ENCODE data around the gene SYT14.
"Not testable (repeated sequence)": the region's sequence is repeated elsewhere in the genome, so short reads cannot be mapped to it uniquely, and the experiment has no call there.

SYT14 gene

DNA sequence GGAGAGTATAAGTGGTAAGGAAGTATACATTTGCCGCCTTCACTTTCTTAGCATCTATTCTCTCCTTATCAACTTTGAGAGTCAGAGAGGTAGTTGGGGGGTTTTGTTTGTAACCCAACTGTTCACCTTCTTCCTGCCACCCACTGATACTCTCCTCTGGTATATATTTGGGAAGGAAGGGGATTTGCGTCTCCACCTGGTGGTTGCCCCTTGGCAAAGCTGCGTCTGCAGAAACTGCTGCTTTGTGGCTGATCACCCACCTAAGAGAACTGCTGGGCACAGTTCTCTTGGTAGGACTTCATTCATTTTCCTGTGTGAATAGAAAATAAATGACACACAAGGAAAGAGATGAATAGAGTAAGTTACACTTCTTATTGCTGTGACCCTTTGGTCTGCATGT, 87.0 kb downstream of the SYT14 start:
- TF ChIP-seq POLR2A (IDR thresholded peaks at IDR 0.05; ENCODE audit: low read depth, low read length): no peak
- no peak for DNase-seq (ENCODE audit: insufficient read length, low spot score)
- FAIRE-seq: peak; percentile 57

DNA sequence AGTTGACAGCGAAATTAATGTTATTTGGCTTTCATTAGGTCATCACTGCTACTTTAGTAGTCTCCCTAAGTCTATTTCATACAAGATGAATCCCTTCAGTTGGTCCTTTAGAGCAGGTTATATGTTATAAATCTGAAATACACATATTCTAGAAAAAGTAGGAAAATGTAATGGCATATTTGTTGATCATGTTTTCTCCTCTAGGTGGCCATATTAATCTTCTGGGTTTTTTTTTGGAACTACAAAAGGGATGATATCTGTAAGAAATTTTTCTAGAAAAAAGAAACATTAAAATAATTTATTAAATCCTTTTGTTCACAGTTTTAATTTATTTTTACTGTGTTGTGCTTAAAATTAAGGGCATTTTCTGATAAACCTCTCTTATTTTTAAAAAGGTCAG, 87.9 kb downstream of the SYT14 start:
- TF ChIP-seq POLR2A (IDR thresholded peaks at IDR 0.05; ENCODE audit: low read depth, low read length): no peak
- peak; percentile 30 for FAIRE-seq
- DNase-seq (ENCODE audit: insufficient read length, low spot score): no peak

DNA sequence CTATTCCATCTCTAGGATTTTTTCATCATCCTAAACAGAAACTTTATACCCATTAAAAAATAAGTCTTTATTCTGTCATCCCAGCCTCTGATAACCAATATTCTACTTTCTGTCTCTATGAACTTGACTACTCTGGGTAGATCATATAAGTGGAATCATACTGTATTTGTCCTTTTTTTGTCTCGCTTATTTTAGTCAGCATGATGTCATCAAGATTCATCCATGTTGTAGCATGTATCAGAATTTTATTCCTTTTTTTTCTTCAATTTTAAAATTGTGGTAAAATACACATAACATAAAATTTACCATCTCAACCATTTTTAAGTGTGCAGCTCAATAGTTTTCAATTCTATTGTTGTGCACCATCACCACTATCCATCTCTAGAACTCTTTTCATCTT, 90.0 kb downstream of the SYT14 start:
- no peak for TF ChIP-seq POLR2A (IDR thresholded peaks at IDR 0.05; ENCODE audit: low read depth, low read length)
- FAIRE-seq: no peak
- DNase-seq (ENCODE audit: insufficient read length, low spot score): no peak

DNA sequence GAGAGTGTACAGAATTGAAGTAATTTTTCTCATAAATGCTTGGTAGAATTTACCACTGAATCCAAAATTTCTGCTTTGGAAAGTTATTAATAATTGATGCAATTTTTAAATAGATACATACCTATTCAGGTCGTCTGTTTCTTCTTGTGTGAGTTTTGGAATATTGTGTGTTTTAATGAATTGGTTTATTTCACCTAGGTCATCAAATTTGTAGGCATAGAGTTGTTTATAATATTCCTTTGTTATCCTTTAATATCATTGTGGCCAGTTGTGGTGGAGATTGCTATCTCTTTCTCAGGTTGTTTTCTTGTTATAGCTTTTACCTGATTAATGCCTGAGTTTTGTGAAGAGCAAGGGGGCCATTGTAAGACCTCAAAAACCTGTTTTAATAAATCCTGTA, 93.5 kb downstream of the SYT14 start:
- TF ChIP-seq POLR2A (IDR thresholded peaks at IDR 0.05; ENCODE audit: low read depth, low read length): no peak
- DNase-seq (ENCODE audit: insufficient read length, low spot score): no peak
- FAIRE-seq: no peak

DNA sequence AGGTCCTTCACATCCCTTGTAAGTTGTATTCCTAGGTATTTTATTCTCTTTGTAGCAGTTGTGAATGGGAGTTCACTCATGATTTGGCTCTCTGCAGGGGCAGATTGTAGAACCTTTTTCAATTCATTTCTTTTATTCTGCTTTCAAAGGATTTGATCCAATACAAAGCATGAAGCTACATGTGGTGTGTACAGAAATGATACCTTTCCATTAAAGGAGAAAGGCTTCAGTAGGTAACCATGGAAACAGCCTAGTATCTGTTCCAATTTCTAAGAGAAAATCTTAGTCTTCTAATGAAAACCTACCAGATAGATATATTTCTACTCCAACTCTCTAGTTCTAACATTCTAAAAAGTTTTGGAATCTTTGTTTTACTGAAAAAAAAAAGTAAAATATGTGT, 105.0 kb downstream of the SYT14 start:
- FAIRE-seq: no peak
- TF ChIP-seq POLR2A (IDR thresholded peaks at IDR 0.05; ENCODE audit: low read depth, low read length): no peak
- DNase-seq (ENCODE audit: insufficient read length, low spot score): no peak

DNA sequence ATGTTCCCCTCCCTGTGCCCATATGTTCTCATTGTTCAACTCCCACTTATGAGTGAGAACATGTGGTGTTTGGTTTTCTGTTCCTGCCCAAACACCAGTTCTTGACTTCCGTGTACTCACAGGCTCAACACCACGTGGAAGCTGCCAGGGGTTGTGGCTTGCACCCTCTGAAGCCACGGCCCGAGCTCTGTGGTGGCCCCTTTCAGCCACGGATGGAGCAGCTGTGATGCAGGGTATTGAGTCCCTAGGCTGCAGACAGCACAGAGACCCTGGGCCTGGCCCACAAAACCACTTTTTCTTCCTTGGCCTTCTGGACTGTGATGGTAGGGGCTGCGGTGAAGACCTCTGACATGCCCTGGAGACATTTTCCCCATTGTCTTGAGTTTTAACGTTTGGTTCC, 111.6 kb downstream of the SYT14 start:
- FAIRE-seq (no peak), DNase-seq (ENCODE audit: insufficient read length, low spot score) (no peak)
- TF ChIP-seq POLR2A (IDR thresholded peaks at IDR 0.05; ENCODE audit: low read depth, low read length): no peak

DNA sequence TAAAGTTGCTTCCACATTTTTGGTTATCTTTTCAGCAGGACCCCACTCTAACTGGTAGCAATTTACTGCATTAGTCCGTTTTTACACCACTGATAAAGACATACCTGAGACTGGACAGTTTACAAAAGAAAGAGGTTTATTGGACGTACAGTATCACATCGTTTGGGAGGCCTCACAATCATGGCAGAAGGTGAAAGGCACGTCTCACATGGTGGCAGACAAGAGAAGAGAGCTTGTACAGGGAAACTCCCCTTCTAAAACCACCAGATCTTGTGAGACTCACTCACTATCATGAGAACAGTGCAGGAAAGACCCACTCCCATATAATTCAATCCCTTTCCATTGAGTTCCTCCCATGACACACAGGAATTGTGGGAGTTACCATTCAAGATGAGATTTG, 112.5 kb downstream of the SYT14 start:
- FAIRE-seq; DNase-seq (ENCODE audit: insufficient read length, low spot score): not testable (repeated sequence)

DNA sequence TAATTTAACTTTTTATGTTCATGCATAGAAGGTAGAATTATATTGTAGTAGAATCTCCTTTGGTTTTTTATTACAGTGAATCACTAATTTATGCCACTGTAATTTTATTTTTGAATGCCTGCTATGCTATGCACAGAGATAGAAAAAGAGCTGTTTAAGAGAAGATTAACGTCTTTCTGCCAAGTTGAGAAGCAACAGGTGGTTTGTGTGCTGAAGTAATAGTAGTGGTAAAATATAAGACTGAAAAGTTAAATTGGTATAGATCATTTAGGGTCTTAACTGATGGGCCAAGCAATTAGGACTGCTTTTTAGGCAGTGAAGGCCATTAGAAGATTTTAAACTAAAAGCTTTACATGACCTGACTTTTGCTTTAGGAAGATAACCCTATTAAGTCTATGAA, 115.1 kb downstream of the SYT14 start:
- no peak for FAIRE-seq
- DNase-seq (ENCODE audit: insufficient read length, low spot score): no peak
- TF ChIP-seq POLR2A (IDR thresholded peaks at IDR 0.05; ENCODE audit: low read depth, low read length): no peak

DNA sequence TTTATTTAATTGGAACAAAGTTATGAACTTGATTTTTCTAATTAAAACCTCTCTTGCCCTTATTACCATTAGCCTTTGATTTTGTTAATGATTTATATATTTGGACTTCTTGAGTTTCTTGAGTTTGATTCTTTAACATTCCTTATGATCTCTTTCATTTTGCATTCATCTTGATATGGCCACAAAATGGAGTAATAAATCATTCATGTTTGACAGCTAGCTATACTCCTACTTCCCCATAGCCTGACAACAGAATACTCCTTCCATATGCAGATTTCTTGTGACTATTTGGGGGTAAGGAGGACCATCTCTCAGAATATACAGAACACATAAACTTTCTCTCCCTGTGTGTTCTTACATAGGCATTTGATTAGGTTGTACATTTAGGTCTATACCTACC, 119.6 kb downstream of the SYT14 start:
- no peak for FAIRE-seq
- DNase-seq (ENCODE audit: insufficient read length, low spot score): no peak
- TF ChIP-seq POLR2A (IDR thresholded peaks at IDR 0.05; ENCODE audit: low read depth, low read length): no peak

DNA sequence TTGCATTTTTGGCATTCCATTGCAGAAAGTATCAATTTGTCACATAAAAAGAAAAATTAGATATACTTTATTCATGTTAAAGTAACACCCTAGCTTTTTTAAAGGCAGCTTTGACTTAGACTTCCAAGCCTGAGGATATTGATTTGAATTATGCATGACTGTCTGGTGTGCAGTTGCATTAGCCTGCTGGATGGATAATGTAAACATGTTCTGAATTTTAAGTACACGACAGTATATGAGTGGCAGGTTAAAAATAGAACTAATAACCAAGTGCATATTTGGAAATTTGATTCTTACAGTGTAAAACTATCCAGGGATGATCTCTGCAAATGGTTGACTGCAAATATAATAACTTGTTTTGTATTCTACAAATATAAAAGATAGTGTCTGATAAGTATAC, 124.0 kb downstream of the SYT14 start:
- no peak for FAIRE-seq
- no peak for DNase-seq (ENCODE audit: insufficient read length, low spot score)

DNA sequence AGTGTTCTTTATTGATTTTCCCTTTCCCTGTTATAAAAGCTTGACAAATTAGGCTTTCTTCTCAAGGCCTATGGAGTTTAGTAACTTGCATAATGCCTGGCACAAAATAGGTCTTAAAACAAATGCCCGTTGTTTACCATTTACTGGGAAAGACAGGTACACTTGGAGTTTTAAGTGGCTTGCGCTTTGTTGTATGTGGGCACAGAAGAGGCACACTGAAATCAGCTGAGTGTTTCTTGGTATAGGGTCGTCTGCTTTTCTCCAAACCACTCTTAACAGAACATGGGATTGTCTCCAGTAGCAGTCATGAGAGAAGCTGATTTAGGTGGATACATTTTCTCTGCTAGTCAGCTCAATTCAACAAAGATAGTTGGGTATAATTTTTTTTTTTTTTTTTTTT, 132.5 kb downstream of the SYT14 start:
- no peak for TF ChIP-seq POLR2A (IDR thresholded peaks at IDR 0.05; ENCODE audit: low read depth, low read length)
- FAIRE-seq: no peak
- DNase-seq (ENCODE audit: insufficient read length, low spot score): no peak

More for the DNA sequence above, 124.0 kb downstream of the SYT14 start:
- TF ChIP-seq POLR2A (IDR thresholded peaks at IDR 0.05; ENCODE audit: low read depth, low read length): no peak

DNA sequence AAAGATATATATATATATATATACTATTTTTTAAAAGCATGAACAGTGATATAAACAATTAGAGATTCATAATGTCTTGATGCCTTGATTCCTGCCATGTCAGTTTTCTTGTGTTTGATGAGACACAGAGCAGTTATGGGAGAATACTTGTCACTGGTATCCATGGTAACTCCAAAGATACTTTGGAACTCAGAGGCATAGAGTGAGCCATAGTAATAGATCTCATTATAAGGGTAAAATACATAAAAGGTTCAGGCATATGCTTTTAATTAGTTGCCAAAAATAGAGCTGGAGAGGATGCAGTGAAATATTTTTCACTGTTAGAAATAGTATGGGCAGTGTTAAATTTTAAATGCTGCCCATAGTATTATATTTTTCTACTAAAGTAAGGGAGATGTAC, 134.1 kb downstream of the SYT14 start:
- DNase-seq (ENCODE audit: insufficient read length, low spot score) (no peak), FAIRE-seq (no peak)
- no peak for TF ChIP-seq POLR2A (IDR thresholded peaks at IDR 0.05; ENCODE audit: low read depth, low read length)

DNA sequence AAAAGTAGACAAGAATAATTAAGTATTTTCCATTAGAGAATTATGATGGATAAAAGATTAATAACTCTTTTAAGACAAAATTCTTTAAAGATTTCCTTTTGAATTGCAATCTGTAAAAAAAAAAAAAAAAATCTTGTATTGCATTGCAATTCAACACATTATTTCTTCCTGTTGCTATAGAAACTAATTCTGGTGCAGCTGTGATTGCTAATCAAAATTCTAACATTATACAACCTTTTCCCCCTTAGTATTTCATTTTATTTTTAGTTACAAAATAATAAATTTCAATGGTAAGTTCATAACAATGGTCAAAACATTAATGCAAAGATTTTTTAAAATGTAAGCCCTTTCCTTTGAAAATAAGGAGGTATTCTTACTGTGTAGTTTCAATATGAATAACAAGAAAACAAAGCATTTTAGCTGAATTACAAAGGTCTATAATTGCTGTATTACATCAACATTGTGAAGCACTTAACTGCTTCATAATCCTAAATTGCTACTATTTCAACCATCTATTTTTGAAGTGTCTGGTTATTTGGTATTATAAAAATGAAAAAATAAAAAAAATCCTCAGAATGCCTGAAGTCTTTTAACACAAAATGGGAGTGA, 135.0 kb downstream of the SYT14 start:
- DNase-seq (ENCODE audit: insufficient read length, low spot score) (no peak), FAIRE-seq (no peak)
- no peak for TF ChIP-seq POLR2A (IDR thresholded peaks at IDR 0.05; ENCODE audit: low read depth, low read length)

DNA sequence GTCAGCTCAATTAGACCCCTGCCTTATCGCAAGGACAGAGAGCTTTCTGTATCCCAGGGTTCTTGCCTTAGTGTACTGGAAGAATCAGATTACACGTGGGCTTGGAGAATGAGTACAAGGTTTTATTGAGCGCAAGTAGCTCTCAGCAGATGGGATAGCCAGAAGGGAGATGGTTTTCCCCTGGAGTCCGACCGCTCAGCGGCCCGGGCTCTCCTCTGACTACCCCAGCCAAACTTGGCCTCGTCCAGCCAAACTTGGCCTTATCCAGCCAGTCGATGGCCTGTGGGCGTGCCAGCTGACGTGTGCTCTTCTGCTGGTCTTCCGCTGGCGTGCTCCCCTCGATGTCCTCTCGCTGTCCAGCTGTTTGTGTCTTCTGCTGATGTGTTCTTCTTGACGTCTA, 136.9 kb downstream of the SYT14 start:
- DNase-seq (ENCODE audit: insufficient read length, low spot score) (no peak), FAIRE-seq (no peak)
- no peak for TF ChIP-seq POLR2A (IDR thresholded peaks at IDR 0.05; ENCODE audit: low read depth, low read length)

DNA sequence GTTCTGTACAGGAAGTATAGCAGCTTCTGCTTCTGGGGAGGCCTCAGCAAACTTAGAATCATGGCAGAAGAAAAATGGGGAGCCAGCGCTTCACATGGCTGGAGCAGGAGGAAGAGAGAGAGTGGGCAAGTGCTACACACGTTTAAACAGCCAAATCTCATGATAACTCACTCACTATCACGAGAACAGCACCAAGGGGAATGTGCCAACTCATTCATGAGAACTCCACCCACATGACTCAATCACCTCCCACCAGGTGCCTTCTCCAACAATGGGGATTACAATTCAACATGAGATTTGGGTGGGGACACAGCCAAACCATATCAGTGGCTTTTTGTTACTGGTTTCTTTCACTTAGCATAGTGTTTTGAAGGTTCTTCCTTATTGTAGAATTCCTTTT, 138.6 kb downstream of the SYT14 start:
- FAIRE-seq (no peak), DNase-seq (ENCODE audit: insufficient read length, low spot score) (no peak)
- no peak for TF ChIP-seq POLR2A (IDR thresholded peaks at IDR 0.05; ENCODE audit: low read depth, low read length)

DNA sequence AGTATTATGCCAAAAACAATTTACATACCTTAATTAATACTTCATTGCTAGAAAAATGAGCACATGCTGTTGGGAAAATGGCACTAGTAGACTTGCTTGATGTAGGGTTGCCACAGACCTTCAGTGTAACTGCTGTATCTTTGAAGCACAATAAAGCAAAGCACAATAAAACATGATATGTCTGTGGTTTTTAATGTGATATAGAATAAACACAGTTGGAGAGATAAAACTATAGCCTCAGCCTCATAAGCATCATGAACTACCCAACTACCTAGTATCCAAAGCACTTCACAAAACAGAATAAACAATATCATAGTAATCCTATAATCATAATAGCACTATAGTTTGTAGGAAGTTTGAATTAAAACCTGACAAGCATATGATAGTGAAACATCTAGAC, 143.5 kb downstream of the SYT14 start:
- FAIRE-seq: no peak
- DNase-seq (ENCODE audit: insufficient read length, low spot score): no peak
- TF ChIP-seq POLR2A (IDR thresholded peaks at IDR 0.05; ENCODE audit: low read depth, low read length): no peak

Data from H54 (cell line).